Inflammatory macrophage (primary cell): Measurements from ENCODE around the gene FAP.

Experiments
- DNase-seq, 2 donors: peaks; one replicate each; pipeline ENCODE4 v3.0.0-alpha.2; 2020 to 2022
- total RNA-seq, 18 experiments: gene quantifications; one replicate each; lab custom pipeline; 2026; ENCODE audit warnings: mixed read lengths in 6 of 18, inconsistent platforms in 2 of 18; lab: John Stamatoyannopoulos, UW

The FAP gene, protein sequence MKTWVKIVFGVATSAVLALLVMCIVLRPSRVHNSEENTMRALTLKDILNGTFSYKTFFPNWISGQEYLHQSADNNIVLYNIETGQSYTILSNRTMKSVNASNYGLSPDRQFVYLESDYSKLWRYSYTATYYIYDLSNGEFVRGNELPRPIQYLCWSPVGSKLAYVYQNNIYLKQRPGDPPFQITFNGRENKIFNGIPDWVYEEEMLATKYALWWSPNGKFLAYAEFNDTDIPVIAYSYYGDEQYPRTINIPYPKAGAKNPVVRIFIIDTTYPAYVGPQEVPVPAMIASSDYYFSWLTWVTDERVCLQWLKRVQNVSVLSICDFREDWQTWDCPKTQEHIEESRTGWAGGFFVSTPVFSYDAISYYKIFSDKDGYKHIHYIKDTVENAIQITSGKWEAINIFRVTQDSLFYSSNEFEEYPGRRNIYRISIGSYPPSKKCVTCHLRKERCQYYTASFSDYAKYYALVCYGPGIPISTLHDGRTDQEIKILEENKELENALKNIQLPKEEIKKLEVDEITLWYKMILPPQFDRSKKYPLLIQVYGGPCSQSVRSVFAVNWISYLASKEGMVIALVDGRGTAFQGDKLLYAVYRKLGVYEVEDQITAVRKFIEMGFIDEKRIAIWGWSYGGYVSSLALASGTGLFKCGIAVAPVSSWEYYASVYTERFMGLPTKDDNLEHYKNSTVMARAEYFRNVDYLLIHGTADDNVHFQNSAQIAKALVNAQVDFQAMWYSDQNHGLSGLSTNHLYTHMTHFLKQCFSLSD
- total RNA-seq = 0 to 1.3 (median 0.15) reads per million in 18 experiments

DNA sequence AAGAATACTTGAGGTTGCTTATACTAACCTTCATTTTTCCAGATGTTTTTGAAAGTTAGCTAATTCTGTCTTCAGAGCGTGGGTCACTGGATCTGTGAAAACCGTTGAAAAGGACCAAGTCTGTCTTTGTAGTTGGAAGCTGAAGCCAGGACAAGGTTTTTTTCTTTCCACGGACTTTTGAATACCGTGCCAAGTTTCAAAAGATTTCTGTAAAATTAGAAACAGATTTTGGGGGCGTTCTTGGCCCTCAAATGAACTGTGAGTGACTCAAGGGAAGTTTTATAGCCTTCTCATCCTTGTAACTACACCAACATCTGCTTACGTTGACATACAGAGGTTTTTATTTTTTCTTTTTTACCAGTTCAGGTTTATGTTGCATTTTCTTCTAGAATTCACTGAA lies at the start of gene FAP:
Gene FAP (minus strand): TSS at position 152 of the 400 bp plus-strand sequence. CDS start 118 bp downstream, at position 34.
- DNase-seq = no peak

DNA sequence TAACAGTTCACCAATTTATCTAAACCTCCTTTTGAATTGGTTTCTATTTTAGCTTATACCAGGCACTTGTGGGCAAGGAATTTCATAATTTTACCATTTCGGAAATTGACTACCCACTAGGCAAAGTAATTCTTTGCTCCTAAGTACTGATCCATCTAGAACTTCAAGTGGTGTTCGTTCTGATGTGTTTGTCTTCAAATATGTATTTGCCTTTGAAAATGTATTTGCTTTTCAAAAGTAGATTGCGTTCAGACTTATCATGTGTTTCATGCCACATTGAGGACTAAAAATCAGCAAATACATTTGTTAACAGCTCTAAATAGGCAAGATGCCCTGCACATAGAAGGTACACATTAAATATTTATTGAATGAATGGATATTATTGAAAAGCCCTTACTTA lies 48.5 kb upstream of the FAP start:
- no peak for DNase-seq

DNA sequence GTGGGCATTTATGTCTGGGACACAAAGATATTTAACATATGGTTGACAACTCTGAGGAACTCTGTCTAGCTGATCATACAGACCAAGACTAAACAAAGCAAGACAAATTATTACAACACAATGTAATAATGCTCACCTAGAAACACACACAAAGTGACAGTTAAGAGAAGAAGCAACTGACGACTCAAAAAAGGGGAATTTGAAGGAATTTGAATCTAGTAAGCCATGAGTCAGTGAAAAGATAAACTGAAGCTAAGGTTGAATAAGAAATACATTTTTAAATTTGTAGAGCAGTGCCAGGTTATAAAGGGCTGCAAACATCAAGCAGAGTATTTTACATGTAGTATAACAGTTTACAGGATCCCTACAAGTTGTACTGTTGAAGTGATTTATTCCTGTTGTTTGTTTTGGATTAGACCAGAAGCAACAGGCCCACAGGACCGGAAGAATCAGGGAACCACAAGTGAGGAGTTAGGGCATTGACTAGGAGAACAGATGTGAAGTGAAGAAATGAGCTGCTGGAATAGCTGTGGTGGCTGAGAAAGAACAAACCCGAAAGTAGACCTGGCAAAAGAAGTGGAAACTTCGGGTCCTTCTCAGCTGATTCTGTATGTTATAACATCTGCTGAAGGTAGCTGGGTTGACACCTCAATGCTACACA lies 39.6 kb upstream of the FAP start:
- DNase-seq = no peak

DNA sequence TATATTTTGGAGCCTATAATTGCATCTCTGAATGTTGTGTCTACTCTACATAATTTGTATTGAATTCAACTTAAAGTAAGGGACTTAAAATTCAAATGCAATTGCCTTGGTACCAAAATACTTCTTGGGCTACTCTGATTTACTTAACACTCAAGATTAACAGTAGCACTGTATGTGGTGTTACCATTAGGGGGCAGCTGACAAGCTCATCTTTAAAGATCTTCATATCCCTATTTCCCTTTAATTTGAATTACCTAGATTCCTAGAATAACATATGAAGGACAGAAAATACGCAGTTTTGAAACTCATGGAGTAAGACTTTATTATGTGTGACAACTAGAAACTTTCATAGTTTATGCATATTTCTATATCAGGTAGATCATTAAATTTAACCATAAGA lies 37.4 kb upstream of the FAP start:
- no peak for DNase-seq

DNA sequence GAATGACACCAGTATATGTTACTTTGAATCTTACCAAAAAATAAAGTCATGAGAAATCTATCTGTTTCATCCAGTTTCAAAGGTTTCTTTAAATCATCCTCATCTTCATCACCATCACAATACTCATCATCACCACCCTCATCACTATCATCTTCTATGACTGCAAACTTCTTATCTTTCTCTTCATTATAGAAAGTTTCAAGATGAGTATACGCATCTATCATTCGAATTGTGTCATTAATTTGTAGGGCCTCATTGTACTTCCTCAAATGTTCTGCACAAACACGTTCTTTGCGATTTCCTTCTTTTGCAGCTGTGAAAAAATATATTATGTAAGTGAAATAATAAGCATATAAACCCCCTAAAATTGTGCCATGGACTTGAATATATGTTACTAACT lies 34.1 kb upstream of the FAP start:
- DNase-seq = peak in 1 of 2 donors; percentile 39

DNA sequence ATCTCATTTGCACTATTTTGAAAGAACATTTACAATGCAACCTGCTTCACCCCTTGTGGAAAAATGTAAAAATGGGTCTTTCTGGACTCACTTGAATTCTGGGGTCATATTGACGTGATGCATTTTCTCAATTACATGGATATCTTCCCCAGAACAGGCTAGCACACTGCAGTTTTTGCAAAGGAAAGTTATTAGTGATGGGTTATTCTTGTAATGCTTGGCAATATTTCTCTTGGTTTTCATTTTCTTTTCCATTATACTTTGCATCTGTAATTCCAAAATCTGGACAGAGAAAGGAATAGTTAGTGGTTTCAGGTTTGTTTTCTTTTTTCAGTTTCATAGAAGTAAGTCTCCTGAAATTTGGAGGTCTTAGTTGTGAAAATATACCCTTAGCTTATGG lies 24.8 kb upstream of the FAP start:
- DNase-seq = no peak

DNA sequence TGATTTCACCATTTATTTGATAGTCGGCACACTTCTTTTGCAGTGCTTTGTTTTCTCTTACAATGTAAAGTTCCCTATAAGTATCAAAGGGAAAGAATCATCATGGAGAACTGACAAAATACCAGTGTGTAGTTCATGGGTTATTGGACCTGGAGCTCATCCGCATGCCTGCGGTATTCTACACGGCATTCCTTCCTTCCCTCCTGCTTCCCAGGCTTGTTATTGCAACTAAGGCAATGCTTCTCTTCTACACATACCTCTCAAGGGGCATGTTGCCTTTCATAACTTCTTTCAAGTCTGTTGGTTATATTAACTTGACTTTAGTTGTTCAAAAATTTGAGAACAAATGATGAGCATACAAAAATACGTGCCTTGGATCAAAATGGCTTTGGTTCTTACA lies 24.3 kb upstream of the FAP start:
- DNase-seq = no peak

DNA sequence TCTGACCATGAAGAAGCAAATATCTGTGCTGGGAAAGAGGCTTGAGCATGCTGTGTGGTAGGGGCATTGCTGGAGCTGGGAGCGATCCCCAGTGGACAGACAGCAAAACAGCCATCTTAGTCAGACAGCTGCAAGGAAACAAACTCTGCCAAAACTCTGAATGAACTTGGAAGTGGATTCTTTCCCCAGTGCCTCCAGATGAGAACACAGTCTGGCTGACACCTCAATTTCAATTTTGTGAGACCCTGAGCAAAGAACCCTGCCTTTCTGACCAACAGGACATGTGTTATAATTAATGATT lies 23.2 kb upstream of the FAP start:
- DNase-seq = no peak

DNA sequence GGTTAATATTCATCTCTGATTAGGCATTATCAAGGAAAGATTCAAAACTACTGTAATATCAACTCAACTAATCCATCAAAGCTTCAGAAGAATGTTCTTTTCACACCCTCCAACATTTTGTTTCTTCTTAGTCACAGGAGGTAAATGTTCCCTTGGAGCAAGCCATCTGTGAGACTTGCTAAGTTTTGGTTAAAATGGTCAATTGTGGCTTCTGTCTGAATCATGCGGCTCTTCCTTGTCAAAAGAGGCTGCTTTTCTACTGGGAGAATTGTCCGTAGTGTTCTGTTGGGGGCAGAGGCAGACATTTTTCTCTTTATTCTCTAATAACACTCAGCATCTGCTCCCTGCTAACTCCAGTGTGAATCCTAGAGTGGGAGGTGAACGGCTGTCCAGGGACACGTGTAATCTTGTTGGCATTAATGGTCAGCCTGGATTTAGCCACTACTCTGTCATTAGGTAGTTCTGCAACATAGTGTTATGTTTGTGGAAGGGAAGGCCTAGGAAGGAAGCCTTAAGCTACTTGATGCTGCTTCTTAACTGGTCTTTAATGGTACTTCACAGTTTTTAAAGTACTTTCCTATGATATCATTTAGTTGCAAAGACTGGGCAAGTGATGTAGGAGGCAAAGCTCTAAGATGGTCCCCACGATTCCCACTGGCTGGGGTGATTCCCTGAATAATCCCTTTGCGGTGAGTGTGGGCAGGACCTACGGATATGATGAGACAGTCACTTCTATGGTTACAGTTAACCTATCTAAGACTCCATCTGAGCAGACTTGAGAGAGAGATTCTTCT lies 22.6 kb upstream of the FAP start:
- DNase-seq = no peak

DNA sequence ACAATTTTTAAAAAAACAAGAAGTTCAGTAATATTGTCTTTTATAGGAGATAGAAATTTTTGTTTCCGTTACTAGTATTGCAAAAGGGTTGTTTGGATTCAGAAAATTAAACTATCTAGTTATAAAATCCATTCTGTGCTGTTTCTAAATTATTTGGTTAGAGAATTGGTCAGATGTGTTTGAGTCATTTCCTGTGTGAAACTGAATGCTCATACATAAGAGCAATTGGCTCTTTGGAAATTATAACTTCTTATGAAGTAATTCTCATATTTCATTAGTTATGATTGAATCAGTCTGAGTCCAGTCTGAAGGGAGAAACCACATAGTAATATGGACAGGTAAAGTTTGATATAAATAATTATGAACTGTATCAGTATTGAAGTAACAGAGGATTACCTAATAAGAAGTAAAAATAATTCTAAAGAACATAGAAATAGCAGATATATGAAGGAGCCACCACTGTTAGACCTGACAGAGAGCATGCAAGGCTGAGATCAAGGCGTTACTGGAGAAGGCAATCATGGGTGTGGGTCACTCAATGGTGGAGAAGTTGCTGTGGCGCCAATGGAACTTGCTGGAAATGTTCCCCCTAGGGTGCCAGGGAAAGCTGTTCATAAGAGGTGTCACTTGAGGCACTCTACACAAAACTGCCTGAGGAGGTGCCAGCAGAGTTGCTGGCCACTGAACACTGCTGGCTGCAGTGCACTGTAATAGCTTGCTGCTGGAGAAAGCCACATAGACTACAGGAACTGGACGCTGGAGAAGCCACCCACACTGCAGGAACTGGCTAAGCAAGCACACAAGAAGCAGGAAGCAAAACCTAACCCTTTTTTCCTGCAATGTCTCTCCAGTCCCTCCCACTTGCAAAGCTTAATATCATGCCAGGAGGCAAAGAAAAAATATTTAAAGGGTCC lies 18.0 kb upstream of the FAP start:
- DNase-seq = peak; percentile 96 to 97

DNA sequence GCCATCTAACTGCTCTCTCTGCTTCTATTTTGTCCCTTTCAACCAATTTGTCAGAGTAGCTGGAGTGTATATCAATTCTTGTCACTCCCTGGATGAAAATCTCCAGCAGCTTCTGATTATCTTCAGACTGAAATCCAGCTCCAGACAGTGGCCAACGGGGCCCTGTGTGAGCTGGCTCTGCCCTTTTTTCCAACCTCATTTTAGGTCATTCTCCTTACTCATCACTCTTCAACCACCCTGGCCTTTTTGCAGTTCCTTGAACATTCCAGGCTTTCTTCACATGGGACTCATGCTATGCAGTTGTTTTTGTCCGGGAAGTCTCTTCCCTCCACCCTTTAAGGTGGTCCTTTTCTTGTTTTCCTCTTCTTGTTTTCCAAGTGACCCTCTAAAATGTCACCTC lies 15.4 kb upstream of the FAP start:
- no peak for DNase-seq

DNA sequence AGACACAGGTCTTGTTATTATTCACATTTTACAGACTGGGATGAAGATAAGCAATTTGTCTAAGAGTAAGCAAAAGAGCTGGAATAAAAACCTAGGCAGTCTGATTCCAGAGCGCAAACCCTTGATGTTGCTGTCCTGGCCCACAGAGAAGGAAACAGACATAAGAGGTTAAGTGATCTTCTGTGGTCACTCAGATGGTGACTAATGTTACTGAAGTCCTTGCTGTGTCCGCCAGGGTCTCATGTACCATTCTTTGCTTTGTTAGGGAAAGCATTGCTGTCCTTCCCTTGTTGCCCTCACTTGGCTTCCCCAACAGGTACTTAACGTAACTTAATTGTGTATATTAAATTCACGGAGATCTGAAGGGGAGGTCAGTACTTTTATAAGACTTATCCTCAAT lies 14.9 kb upstream of the FAP start:
- peak in 1 of 2 donors; percentile 2 for DNase-seq

DNA sequence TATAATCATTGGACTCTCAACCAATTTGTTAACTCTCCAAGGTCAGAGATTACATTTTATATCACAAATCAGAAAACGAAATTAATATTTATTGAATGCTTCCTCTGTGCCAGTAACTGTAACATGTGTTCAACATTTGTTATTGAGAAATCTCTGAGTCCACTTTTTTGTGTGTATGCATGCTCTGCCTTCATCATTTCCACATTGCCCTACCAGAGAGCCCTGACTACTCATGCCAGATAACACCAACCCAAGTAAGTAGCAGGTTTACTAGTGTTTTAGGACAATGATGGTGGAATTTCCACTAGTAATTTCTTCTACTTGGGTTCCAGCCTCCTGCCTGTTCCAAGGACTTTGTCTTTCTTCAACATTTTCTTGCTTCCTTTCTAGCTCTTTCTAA lies 14.2 kb upstream of the FAP start:
- peak; percentile 31 to 55 for DNase-seq

DNA sequence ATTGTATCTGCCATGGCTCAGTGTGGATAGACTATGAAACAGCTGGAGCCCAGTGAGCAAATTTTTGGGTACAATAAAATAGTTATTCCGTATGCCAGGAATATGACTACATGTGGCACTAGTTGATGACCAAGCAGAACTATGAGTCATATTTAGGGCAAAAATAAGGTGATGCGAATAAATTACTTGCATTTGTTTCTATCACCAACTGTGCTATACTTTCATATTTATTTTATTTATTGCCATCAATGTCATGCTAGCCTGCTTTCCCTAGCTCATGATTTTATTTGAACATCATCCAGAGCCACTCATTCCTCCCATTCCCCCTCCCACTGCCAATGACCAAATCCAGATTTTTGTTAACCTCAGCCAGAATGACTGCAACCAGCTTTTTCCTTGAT lies 13.3 kb upstream of the FAP start:
- no peak for DNase-seq

DNA sequence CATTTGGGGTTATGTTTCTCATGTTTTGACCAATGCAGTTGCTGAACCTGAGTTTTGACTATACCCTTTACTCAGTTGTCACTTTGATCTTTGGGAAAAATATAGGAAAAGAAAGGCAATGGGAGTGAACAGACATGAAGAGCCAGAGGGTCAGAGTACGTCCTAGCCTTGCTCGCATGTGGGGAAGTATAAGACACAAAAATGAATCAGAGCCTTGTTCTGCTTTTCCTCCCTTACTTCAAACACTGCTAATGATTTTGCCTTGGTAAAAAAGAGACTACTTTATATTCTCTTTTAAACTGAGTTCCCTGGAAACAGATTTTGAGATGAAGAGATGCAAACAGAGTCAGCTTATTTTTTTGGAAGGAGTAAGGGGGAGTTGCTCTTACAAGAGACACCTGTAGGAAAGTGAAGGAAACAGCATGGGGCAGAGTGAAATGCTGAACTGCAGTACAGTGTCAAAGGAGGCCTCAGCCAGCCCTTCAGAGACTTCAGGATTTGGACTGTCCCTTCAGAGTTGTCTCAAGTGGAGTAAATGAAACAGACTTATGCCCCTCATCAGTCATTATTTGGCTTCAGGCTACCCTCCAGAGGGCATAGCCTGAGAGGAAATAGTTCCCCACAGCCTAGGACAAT lies 11.1 kb upstream of the FAP start:
- peak; percentile 38 to 49 for DNase-seq

DNA sequence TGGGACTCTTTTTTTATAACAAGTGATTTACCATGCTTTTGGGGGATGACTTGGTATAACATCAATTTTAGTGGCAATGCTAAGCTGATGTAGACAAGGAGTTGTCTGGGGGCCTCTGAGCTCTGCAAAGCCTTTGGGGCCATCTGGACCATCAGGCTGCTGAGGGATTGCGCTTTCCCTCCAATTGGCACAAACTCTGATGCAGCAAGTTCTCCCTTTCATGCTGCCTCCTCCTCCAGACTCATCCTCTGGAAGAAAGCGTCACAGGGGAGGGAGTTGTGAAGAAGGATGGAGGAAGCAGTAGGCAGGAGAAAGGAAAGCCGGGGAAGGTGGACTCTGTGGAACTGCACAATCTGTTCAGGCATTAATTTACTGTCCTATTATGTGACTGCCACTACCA lies 10.2 kb upstream of the FAP start:
- DNase-seq = no peak

DNA sequence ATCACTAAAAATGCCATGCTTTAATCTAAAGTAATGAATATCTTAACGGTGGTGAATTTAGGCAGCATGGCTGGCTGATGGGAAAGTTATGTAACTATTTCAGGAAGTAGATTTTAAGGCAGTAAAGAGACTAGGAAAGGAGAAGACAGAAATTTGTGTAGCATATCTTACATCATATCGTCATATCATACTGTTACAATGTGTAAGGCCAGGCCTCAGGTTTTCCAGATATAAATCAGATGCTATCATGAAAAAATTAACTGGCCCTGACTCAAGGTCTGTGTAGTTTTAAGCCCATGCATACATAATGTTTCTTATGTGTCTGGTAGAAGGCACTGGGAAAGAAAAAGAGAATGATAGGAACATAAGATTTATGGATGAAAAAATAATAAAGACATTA lies 8.9 kb upstream of the FAP start:
- peak; percentile 33 to 75 for DNase-seq

DNA sequence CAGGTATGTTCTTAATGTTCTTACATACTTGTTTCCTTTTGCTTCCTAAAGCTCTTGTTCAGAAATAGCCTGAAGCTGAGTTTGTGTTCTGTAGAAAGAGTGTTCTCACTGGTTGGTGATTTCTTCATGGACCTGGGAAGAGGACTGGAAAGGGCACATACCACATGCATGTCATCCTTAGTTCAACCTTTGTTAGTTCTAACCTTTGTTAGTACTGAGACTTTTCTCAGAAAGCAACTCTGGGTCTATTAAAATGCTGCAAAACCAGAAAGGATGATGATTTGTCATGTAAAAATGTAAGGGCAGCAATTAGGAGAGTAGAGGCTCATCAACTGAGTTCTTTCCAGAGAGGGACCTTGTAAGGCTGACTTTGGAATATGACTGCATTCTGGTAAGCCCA lies 2.5 kb upstream of the FAP start:
- DNase-seq = no peak

DNA sequence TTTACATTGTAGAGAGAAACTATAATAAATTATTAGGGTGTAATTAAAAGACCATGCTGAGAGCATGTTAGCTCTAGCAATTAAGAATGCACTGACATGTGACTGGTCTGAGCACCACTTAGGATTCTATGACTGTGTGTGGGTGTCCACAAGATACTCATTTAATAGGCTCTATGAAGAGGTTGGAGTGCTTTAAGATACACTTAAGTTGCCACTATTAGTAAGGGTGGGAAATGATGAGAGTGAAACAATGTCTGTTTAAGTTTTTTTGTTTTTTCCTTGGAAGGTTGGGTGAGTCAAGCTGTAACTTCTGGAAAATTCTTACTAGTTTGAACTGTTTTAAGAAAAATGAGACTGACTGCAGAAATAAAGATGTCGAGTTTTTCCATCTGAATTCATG lies 1.8 kb upstream of the FAP start:
- no peak for DNase-seq

DNA sequence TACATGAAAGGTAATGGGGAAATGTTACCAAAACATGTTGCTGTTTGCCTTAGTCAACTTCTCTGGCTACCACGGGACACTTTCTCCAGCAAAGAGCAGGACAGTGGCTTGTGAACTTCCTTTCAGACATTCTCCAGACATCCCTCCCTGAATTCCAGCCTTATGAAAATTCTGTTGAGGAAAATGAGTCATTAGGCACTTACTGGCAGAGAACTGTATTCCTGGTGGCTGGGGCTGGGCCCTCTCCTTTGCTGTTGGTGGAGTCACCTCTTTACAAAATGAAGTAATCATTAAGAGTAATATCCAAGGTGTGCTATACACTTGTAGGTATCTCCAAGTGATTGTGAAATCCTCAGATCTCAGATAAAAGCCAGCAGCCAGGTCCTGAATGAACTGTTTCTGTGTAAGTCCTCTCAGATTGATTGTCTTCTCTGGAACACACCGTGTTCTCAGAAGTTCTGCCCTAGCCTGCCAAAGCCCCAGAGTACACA lies 1.3 kb upstream of the FAP start:
- DNase-seq = no peak

DNA sequence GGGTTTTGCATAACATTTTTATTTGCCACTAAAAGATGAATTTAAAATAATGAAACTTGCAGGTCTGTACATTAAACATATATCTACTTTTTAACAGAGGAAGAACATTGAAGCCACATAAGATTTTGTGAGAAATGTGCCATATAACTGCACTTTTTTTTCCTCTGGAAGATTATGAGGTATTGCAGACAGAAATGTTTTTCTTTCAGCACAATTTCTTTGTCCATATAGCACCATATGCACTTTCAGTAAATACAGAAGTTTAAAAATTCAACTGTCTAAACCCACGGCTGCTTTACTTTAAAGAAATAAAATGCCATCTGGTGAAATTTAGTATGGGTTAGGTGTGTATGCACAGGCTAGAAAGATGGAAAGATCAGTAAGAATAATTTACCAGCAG lies 470 bp upstream of the FAP start:
- no peak for DNase-seq
